ENCODE results near the gene INVS.
"Not testable (repeated sequence)": the region's sequence is repeated elsewhere in the genome, so short reads cannot be mapped to it uniquely, and the experiment has no call there.

Gene INVS

GRCh38 chr9:100322954-100323536 lies 224.0 kb downstream of the INVS start:
- no peak for DNase-seq (ENCODE audit: low read depth in 1 of 2, low spot score in 1 of 2)

GRCh38 chr9:100324594-100325200 lies 225.7 kb downstream of the INVS start:
- DNase-seq (ENCODE audit: low read depth in 1 of 2, low spot score in 1 of 2): no peak

GRCh38 chr9:100338736-100339135 lies 239.7 kb downstream of the INVS start:
- not testable (repeated sequence) for DNase-seq (ENCODE audit: low read depth in 1 of 2, low spot score in 1 of 2)

- DNase-seq (ENCODE audit: low read depth in 1 of 2, low spot score in 1 of 2): no peak
These were observed 241.2 kb downstream of the INVS start for GRCh38 chr9:100340224-100340623.

GRCh38 chr9:100341889-100342288 lies 242.8 kb downstream of the INVS start:
- DNase-seq (ENCODE audit: low read depth in 1 of 2, low spot score in 1 of 2): no peak

DNA sequence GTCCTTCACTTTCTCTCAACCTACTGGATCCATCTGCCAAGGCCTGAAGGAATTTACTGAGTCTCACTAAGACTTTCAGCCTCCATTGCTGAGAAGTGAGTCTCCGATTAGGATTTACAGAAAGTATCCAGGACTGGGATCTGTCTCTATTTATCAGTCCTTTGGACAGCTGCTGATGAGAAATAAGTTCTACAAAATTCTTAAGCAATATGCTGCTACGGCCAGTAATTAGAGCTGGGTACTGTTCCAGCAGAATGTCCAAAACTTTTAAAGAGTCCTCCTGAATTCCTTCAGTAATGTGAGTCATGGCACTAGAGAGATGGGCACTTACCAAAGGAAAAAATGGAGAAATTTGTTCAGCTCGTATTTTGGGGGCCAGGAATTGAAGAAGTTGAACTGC lies 247.8 kb downstream of the INVS start:
- DNase-seq (ENCODE audit: low read depth in 1 of 2, low spot score in 1 of 2): no peak

GRCh38 chr9:100350188-100350587 lies 251.1 kb downstream of the INVS start:
- DNase-seq (ENCODE audit: low read depth in 1 of 2, low spot score in 1 of 2): no peak
